ENCODE data around the gene COL21A1.
"Not testable (repeated sequence)": the region's sequence is repeated elsewhere in the genome, so short reads cannot be mapped to it uniquely, and the experiment has no call there.

The COL21A1 gene

DNA sequence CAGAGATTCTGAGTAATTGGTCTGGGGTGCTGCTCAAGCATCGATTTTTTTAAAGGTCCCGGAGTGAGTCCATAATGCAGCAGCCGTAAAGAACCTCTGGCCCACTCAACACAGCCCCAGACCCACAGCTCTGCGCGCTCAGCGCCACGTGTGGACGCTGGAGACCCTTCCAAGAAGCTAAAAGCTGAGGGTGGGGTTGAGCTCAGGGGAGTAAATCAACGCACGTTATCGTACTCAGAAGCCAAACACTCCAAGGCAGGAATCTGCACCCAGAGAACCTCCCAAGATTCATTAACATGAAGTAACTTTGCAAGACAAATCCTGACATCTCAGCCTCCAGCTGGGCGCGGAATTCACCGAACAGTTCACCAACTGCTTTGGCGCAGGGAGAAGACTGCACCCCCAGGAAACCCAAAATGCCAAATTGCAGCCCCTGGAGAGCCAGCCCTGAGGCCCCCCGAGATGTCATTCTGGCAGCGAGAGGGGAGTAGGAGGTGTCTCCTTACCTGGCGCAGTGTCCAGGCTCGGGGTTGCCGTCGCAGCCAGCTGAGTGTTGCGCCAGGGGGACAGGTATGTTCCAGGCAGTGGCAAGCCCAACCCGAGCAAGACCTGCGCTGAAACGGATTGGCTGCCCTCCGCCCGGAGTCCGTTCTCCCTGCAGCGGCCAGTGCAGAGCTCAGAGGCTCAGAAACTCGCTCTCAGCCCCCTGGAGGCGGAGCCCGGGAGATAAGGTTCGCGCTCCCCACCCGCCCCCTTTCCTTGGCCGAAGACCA is at the start of gene COL21A1:
TSS of gene COL21A1 (minus strand) at position 700 of the 773 bp plus-strand sequence. CDS start 64,962 bp downstream, outside the sequence.
- DNase-seq: no peak

DNA sequence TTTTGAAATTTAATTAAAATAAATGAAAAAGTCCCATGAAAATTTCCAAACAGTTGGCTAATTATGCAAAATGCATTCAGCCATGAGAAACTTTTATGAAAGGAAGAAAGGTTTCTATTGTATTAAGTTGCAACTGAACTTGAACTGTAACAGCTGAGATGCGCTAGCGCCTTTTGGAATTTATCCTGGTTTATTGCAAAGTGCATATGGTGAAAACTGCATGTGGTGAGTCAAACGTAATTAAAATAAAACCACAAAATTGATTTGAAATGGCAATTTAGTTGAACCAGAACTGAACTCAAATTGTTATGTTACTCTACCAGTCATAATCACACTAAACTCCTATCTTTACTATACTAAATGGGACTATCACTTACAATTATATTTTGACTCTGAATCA is 46.4 kb upstream of the COL21A1 start:
- no peak for DNase-seq

DNA sequence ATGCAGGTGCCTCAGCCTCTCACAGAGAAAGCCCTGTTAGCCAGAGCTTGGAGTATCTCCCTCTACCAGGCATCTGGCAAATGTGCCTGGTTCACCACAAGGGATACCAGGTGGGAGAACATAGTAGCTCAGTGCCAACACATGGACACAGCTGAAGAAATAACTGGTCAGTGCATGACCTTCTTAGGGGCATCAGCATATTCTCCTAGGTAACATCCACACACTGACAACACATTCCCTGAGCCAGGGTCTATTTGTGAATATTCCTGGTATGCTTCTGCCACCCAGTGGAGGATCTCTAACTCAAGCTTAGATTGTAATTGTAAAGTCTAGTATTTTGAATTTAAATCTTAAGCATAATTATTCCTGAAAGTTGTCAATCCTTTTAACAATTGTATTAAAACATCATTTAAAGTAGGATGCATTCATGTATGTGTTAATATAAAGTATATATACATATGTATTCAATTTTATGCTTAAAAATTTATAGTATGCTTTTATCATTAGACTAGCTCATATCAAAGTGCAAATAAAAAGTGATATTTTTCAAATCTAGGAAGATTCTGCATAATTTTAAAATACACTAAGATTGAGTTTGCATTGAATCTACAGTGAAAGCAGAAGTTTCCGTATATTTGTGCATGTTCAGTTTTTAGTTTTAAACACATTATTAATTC is 45.3 kb upstream of the COL21A1 start:
- no peak for DNase-seq

DNA sequence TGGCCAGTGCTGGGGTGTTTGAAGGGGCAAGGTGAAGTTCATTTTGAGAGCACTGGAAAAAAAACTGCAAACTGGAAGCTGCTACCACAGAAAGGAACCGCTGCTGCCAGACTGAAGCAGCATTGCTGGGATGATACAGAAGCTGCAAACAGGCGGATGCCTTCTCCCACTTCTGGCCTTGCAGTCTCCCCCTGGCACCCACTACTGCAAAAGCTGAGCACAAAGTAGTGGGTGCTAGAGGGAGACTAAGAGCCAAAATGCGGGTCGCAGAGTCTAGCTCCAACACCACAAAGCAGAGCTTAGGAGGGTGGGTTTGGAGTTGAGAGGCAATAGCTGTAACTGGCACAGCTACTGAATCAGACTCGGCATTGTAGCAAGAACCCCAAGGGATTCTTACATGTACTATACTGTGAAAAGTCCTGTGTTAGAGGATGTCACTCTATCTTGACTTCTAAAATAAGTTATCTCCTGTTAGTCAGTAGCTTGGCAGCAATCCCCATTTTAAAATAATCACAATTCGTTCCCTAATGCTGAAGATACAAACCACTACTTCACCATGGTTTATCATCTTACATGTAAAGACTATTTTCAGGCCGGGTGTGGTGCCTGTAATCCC is 44.0 kb upstream of the COL21A1 start:
- no peak for DNase-seq

DNA sequence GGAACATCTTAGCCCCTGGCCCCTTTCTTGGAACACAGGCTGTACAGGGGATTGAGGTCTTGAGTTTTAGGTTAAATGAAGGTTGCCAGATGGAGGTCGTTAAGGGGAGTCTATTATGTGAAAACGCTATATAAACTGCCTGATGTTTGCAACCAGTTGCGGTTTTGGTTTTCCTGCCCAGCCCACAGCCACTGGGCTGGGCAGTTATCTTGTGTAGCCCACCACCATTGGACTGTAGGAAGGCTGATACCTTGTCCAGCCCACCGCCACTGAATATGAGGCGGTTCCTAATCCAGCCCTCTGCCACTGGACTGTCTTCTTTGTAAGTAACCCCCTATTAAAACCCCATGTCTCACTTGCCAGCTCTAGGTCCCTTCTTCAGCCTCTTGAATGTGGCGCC is 42.3 kb upstream of the COL21A1 start:
- no peak for DNase-seq

DNA sequence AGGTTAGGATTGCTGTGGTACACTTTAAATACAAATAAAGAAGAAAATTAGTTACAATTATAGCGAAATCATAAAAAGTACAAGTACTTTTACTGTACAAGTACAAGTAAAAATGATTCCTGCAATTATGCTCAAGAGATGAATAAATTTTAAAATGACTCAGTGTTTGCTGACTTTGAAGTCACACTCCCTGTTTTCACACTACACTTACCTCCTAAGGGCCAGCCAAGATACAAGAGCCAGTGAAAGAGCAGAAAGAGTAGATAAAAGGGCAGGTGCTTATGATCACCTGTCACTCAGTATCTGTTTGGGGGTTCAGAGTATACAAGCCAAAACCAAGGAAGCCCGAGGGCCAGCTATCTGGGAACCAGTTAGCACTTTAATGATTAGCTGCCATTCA is 41.0 kb upstream of the COL21A1 start:
- no peak for DNase-seq

DNA sequence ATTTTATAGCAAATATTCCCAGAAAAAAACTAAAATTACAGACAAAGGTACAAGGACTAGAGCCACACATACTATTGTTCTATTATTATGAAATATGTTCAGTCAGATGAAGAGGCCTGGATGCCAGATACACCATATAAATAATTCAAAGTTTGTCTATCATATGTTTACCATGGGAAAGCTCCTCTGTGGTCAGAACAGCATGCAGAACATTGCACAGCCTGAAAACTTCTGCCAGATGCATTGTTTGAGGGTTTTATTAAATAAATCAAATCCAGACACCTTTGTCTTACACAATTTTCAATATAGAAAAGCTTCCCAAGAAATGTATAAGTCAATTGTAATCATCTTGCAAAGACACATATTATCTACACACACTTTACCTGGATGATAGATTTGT is 35.0 kb upstream of the COL21A1 start:
- no peak for DNase-seq

DNA sequence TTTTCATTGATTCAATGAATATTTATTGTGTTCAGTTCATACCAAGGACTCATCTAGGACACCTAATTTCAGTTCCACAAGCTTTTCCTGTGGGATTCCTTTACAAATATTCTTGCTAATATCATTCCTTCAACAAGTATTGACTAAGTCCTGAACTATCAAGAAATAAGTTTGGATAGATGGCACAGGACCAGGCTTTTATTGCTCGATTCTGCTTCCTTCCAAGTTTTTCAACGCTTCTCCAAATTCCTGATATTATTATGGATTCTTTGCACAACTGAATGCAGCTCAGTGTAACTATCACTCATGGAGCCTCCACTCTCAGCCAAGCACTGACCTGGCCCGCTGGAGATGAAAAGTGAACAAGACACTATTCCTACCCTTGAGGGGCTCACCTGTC is 32.7 kb upstream of the COL21A1 start:
- no peak for DNase-seq

DNA sequence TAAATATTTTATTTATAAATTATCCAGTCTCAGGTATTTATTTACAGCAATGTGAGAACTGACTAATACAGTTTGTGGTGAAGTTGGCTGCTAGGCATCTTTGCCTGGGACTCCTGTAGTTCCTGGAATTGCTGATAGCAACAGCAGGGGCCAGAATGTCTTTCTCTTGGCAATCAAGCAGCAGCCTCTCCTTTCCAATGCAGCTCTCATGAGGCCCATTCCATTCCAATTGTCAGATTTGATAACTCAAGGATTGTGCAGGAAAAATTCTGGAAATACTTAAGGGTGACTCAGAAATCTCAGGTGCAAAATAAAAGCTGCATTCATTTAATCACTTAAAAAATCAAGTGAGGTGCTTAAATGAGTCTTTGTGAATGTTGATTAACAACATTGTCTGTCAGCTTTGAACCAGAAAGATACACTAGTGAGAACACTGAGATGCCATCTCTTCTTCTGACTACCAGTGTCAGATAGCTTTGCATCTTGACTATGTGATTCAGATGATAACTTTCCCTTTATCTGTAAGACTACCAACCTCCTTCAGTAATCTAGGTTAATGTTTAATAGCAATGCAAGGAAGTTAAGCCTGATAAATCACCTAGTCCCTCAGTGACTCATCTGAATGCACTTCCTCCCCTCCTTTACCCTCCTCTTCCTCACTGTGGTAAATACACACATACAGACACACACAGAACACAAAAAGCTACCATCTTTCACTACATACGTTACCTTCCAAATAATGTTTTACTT is 32.1 kb upstream of the COL21A1 start:
- DNase-seq: no peak

DNA sequence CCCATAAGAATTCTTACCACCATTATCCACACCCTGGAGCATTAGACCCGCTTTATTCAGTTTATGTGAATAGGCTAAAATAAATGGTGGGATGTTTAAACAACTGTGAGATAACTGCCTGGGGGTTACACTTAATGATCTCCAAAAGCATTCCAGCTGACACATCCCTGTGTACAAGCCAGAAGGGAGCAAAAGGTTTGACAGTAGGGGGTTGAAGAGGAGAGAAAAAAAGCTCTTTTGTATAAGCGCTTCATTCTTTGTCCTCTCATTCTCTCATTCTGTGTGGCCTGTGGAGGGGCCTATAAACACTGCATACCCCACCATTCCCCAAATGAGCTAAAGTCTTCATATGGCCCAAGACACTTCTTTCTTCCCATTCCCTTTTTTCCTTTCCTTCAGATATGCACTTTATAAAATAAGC is 30.8 kb upstream of the COL21A1 start:
- no peak for DNase-seq

DNA sequence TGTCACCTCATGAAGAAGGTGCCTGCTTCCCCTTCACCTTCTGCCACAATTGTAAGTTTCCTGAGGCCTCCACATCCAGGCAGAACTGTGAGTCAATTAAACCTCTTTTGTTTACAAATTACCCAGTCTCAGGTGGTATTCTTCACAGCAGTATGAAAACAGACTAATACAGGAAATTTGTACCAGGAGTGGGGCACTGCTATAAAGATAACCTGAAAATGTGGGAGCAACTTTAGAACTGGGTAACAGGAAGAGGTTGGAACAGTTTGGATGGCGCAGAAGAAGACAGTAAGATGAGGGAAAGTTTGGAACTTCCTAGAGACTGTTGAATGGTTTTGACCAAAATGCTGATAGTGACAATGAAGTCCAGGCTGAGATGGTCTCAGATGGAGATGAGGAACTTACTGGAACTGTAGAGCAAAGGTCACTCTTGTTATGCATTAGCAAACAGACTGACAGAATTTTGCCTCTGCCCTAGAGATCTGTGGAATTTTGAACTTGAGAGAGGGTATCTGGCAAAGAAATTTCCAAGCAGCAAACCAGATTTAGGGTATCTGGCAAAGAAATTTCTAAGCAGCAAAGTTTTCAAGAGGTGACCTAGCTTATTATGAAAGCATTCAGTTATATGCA is 23.5 kb upstream of the COL21A1 start:
- no peak for DNase-seq

DNA sequence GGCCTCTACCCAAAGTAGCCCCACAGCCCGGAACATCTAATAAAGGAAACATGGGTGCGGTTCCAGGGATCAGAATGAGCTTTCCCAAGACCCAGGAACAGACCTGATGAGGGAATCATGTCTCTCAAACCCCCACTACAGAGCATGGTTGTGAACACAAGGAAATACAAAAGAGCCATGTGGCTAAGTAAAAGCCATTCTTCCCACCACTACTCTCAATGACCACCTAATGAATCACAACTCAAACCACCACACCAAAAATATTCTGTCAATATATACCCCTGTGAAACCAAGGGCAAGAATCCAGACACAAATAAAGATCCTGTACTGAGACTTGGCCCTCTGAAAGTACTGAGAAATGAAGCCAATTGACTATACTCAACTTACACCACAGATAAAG is 20.9 kb upstream of the COL21A1 start:
- no peak for DNase-seq

DNA sequence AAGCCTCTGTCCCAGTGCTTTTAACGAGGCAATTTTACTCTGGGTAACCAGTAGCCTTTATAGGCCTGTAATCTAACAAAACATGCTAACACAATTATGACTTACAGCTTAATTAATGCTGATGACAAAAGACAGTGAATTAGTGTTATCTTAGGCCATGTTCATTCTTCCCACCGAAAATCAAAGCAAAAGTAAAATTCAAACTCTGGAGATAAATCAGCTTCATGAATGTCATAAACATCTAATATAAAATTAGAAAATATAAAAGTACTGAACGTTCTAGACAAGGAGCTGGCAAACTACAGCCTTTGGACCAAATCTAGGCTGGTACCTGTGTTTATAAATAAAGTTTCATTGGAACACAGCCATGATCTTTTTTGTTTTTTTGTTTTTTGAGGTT is 18.6 kb upstream of the COL21A1 start:
- no peak for DNase-seq

DNA sequence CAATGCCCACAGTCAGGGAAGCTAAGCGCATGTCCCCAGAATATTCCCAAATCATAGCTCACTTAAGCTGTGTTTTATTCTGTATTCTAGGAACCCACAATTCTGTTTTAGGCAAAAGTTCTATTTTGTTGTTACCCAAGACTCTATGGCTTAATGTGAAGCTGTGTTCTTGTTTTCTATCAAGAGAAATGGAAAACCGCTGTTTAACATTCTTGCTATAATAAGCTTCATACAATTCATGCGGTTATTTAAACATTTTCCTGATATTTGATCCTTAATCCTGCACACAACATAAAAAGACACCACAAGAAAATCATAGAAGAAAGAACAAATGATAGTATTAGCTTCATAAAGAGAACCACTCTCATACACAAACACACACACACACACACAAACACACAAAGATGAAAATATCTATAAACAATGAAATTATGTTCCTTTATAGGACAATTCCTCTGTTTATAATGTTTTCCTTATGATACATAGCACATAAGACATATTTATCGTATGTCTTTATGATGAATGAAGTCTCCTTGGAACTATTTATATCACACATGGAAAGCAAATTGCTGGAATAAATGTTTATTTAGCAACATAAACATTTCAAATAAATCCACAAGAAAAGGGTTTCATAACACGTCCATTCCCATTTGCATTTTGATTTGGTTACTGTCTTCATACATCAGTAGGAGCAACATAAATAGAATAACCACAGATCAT is 16.4 kb upstream of the COL21A1 start:
- DNase-seq: no peak

DNA sequence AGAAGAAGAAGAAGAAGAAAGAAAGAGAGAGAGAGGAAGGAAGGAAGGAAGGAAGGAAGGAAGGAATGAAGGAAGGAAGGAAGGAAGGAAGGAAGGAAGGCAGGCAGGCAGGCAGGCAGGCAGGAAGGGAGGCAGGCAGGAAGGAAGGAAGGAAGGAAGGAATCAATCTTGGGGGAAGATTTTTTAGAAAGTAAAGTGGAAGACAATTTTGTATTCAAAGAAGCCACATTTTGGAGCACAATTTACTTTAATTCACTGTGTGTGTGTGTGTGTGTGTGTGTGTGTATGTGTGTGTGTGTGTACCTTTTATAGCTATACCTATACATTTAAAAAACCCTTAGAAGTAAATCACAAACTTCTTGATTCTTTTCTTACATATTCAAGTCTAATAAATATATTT is 13.2 kb upstream of the COL21A1 start:
- DNase-seq: not testable (repeated sequence)

DNA sequence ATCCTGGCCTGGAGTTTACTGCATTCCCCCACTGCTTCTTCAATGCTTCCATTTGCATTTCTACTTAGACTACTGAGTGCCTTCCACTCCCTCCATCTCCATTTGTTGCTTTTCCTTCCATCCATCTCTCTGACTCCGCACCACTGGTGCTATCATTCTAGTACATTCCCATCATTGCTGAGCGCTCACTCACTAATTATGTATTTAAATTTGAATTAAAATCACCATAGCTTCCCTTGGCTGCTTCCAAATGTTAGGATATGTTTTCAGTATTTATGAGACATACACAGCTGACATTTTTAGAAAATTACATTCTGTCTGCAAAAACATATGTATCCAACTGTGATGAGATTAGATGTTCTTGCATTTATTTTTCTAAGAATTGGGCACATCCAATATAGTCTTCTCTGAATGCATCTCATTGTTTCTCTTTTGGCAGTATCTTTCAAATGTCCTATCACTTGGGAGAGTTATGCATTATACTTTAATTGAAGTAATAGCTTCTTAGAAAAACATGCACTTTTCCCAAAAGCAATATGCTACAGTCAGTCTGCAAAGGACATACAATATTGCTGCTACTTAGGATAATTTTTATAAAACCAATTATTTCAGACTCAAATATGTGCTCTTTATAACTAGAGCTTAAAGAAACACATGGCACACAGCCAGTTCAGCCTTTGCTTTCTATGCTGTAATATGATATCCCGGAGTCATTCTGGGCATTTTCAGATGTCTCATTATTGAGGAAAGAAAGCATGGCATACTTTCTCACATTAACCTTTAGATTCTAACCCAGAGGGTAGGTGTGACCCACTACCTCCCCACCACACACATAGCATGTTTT is 12.1 kb upstream of the COL21A1 start:
- DNase-seq: no peak

DNA sequence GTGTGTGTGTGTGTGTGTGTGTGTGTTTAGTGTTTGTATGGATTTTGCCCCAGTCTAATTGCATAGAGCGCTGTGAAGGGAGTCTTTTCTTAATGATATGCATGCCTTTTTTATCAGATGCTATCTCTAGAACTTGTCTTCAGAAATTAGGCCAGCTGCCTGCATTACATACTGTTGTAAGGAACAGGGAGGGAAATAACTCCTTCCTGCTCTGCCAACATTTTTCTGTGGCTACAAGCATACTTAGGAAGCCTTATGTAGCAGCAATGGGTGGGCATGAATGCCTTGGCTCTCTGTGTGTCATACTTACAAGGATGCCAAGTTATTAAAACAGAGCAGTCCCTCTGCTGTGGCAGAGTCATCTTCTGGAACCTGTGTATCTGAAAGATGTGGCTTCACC is 8.0 kb upstream of the COL21A1 start:
- DNase-seq: no peak

DNA sequence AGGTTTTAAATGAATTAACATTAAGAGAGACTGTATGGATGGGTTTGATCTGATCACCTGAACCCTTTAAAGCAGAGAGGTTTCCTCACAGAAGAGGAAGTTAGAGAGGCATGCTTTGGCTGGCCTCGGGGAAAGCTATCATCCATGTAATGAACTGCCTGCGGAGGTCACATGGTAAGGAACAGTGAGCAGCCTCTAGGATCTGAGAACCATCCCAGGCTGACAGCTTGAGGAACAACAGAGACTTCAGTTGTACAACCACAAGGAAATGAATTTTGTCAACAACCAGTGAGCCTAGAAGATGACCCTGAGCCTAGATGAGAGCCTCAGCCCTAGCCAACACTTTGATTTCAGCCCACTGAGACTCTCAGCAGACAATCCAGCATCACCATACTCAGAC is 2.9 kb upstream of the COL21A1 start:
- no peak for DNase-seq

DNA sequence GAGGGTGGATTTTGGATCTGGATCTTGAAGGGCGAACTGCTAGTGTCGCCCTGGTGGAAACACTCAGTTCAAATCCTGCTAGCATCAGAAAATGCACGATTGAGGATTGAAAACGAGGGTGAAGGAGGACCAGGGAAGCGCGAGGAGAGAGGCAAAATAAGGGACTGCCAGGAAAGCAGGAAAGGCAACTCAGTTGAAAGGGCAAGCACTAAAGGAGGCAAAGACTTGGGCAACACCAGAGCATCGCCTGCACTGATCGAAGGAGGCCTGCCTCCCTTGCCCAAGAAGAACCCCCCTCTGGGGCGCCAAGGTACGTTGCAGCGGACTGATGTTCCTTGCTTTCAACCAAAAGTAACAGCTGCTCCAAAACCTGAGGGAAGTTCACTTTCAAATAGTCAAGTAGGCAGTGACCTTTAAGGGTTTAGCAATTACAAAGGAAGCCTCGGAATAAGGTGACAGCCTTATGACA is 308 bp upstream of the COL21A1 start:
- no peak for DNase-seq

DNA sequence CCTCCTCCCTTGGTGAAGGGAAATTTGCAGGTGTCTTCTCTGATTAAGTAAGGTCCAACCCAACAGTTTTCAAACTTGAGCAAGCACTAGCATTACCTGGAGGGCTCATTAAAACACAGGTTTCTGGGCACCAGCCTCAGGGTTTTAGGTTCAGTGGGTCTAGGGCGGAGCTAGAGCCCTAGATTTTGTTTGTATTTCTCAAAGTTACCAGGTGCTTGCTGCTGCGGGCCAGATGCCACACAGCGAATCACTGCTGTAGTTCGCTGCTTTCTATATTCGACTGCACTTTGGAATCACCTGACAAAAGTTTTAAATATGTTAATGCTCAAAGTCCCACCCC is 869 bp downstream of the COL21A1 start:
- DNase-seq: no peak

DNA sequence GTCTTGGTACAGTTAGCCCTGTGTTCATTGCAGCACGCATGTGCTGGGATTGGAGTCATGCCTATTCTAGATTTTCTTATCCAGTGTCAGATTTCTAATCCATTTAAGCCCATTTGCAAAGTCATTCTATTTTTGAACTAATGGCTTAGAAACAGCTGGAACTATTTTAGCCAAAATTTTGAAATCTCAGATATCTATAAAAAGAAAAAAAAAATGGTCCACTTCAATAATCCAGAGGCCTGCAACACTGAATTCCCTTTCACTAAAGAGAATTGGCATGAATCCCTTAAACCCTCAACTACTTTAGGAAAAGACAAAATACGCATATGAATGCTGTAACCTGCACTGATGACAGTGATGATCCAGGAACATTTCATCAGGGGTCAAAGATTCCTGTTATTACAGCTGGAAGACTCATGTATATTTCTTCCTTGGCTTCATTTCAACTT is 1.5 kb downstream of the COL21A1 start:
- no peak for DNase-seq

All from NK-92 treated with Interleukin-12 subunit alpha and Interleukin-12 subunit beta, amount 100 ng/mL, for 24 hours (cell line).